ENCODE data around the gene PDZRN3. TPM values are rescaled to one million over a fixed set of nuclear protein-coding genes. Genes with fewer than 3 reads are reported as not detected.
A peak's percentile ranks its signal among the peaks of the same experiment; 100 is the strongest.

Gene PDZRN3
- total RNA-seq, 1 donor from 2014 or later, result 16.0 TPM

- no peak for TF ChIP-seq CTCF (IDR thresholded peaks at IDR 0.05)
- Histone ChIP-seq H3K27me3 (ENCODE audit: low read depth) (no peaks in the 10 kb centered on the region), H3K4me3 (no peak overlapping the region), H3K9me3 (no peaks in the 10 kb centered on the region), H3K4me1 (peaks cover 6% of the 10 kb centered on the region), H3K27ac (no peak overlapping the region), H3K36me3 (no peaks in the 10 kb centered on the region)
- DNase-seq (no peak), ATAC-seq (no peak)
- intact Hi-C loops (cut with DNase I), result no loop called here
Measured at GRCh38 chr3:73602170-73602569, 22.6 kb downstream of the PDZRN3 start.

GRCh38 chr3:73601481-73601880 is 23.3 kb downstream of the PDZRN3 start:
- H3K4me1 ChIP-seq, result peaks cover 6% of the 10 kb centered on the region
- no peaks in the 10 kb centered on the region for H3K27me3 ChIP-seq (ENCODE audit: low read depth)
- H3K9me3 ChIP-seq, result no peaks in the 10 kb centered on the region
- DNase-seq (no peak), ATAC-seq (no peak)
- peak overlapping the region; percentile 1 for H3K27ac ChIP-seq
- intact Hi-C loops (cut with DNase I), result no loop called here
- H3K36me3 ChIP-seq, result no peaks in the 10 kb centered on the region
- TF ChIP-seq CTCF (IDR thresholded peaks at IDR 0.05), result no peak
- H3K4me3 ChIP-seq, result no peak overlapping the region

GRCh38 chr3:73601011-73601410 is 23.7 kb downstream of the PDZRN3 start:
- DNase-seq (no peak), ATAC-seq (no peak)
- Histone ChIP-seq H3K4me3 (no peak overlapping the region), H3K36me3 (no peaks in the 10 kb centered on the region), H3K9me3 (no peaks in the 10 kb centered on the region), H3K27ac (peak overlapping the region; percentile 1), H3K27me3 (ENCODE audit: low read depth) (no peaks in the 10 kb centered on the region), H3K4me1 (peaks cover 6% of the 10 kb centered on the region)
- no peak for TF ChIP-seq CTCF (IDR thresholded peaks at IDR 0.05)
- intact Hi-C loops (cut with DNase I), result no loop called here

GRCh38 chr3:73600293-73600938 is 24.3 kb downstream of the PDZRN3 start:
- no peak for ATAC-seq

GRCh38 chr3:73599605-73600004 is 25.1 kb downstream of the PDZRN3 start:
- no peak for TF ChIP-seq CTCF (IDR thresholded peaks at IDR 0.05)
- H3K36me3 ChIP-seq, result no peaks in the 10 kb centered on the region
- no peaks in the 10 kb centered on the region for H3K9me3 ChIP-seq
- H3K4me1 ChIP-seq, result peaks cover 6% of the 10 kb centered on the region
- no peak overlapping the region for H3K27ac ChIP-seq
- H3K27me3 ChIP-seq (ENCODE audit: low read depth), result no peaks in the 10 kb centered on the region
- no peak overlapping the region for H3K4me3 ChIP-seq
- intact Hi-C loops (cut with DNase I), result no loop called here
- ATAC-seq (no peak), DNase-seq (no peak)

More at GRCh38 chr3:73600293-73600938, 24.3 kb downstream of the PDZRN3 start:
- Histone ChIP-seq H3K4me1 (peaks cover 6% of the 10 kb centered on the region), H3K27ac (no peak overlapping the region), H3K27me3 (ENCODE audit: low read depth) (no peaks in the 10 kb centered on the region), H3K9me3 (no peaks in the 10 kb centered on the region), H3K4me3 (no peak overlapping the region), H3K36me3 (no peaks in the 10 kb centered on the region)
- no peak for TF ChIP-seq CTCF (IDR thresholded peaks at IDR 0.05)
- DNase-seq, result no peak
- intact Hi-C loops (cut with DNase I), result no loop called here
